Natural killer cell treated with Interleukin-12 subunit alpha and Interleukin-12 subunit beta and Interleukin-15 and Interleukin-18, amount 100 ng/mL, for 72 hours (primary cell): Measurements from ENCODE around the gene CCDC83. TPM values are rescaled to one million over a fixed set of nuclear protein-coding genes. Genes with fewer than 3 reads are reported as not detected.
"Not testable (repeated sequence)": the region's sequence is repeated elsewhere in the genome, so short reads cannot be mapped to it uniquely, and the experiment has no call there.

ENCODE experiments used
- ATAC-seq, 2 donors: fragments of 150-1000 bp; cut with Tn5 transposase in 1 of 2; sonication (Bioruptor Pico), chemical (Tn5 transposase) in 1 of 2; 2 replicates each; pipeline ENCODE4 v1.10.0; 2021
- DNase-seq: peaks from one replicate; pipeline ENCODE4 v3.0.0; 2022; ENCODE audit warnings: low spot score
- H3K27ac Mint-ChIP-seq, 2 donors: 1 replicate in 1 of 2; 2 replicates in 1 of 2; pipeline ENCODE4 v1.8.0; 2022; ENCODE audit warnings: mixed read lengths in 2 of 2, mild to moderate bottlenecking in 1 of 2, moderate library complexity in 1 of 2
- H3K27me3 Mint-ChIP-seq, 2 donors: 1 replicate in 1 of 2; 2 replicates in 1 of 2; pipeline ENCODE4 v1.8.0; 2022; ENCODE audit warnings: mixed read lengths in 2 of 2
- H3K36me3 Mint-ChIP-seq: one replicate; pipeline ENCODE4 v1.8.0; 2022; ENCODE audit warnings: mixed read lengths
- H3K4me1 Mint-ChIP-seq, 2 donors: 1 replicate in 1 of 2; 2 replicates in 1 of 2; pipeline ENCODE4 v1.8.0; 2022; ENCODE audit warnings: low read depth in 2 of 2, mixed read lengths in 2 of 2, mild to moderate bottlenecking in 1 of 2
- H3K4me3 Mint-ChIP-seq: one replicate; pipeline ENCODE4 v1.8.0; 2022; ENCODE audit warnings: mixed read lengths
- H3K9me3 Mint-ChIP-seq: 2 replicates; pipeline ENCODE4 v1.8.0; 2022; ENCODE audit warnings: mixed read lengths
- total RNA-seq, 2 donors: library from RNA; stranded (reverse); gene quantifications; one replicate each; pipeline ENCODE4 v1.2.3, GENCODE V29; 2022

CCDC83 gene
- total RNA-seq, 2 donors from 2014 or later = not detected

DNA sequence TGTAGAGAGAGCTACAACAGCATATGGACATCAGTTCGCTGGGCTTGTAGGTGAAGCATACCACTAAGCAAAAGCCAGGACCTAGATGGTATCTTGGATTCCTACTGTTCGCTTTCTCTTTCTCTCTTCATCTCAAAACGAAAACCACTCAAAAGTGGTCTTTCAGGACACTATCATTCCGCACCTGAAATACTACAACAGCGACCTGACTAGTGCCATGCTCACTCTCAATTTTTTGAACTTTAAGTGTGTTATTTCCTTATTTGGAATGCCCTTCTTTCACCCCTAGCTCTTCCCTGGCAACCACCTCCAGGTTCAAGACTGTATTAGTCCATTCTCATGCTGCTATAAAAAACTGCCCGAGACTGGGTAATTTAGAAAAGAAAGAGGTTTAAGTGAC, 59.2 kb downstream of the CCDC83 start:
- no peaks in the 10 kb centered on the region for H3K9me3 Mint-ChIP-seq
- ATAC-seq (no peak), DNase-seq (no peak)
- H3K4me1 Mint-ChIP-seq = peaks cover 0 to 2% of the 10 kb centered on the region in 2 donors
- no peak overlapping the region for H3K4me3 Mint-ChIP-seq
- H3K27ac Mint-ChIP-seq = no peak overlapping the region
- no peaks in the 10 kb centered on the region for H3K36me3 Mint-ChIP-seq
- peaks cover 0 to 6% of the 10 kb centered on the region in 2 donors for H3K27me3 Mint-ChIP-seq

DNA sequence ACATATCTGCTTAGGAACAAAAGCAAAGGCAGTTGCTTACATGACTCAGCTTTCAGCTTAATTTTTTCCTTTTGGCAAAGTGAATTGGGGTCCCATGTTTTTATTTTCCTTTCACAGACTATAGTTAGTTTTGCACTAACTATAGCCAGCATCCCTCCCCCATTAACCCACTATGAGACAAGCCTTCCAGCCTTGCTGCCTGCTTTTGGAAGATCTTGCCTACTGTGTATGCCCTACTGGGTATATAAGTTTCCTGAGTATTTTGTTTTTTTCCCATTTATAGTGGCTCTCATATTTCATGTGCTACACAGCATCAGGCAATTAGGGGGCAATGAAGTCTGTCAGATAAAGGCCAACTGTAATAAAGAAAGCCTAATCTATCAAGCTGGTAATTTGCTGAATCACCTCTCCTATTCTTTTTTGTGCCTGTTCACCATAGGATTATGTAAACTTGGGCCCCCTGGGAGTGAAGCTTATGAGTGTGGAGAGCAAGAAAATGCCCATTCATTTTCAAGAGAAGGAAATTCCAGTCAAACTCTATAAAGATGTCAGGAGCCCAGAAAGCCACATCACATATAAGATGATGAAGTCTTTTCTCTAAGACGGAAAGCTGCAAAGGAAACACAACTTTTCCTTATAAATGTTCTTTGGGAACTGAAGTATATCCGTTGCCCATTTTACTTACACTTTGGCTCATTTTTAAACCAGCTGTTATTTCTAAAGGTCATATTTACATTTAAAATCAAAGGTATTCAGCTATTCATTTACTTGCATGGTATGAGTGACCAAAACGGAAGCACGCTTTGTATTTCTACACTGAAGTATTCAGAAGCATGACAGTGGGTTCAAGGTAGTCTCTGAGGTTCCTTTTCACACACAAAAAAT, 64.0 kb downstream of the CCDC83 start:
- H3K4me3 Mint-ChIP-seq = no peak overlapping the region
- H3K36me3 Mint-ChIP-seq = no peaks in the 10 kb centered on the region
- H3K27ac Mint-ChIP-seq = no peak overlapping the region
- ATAC-seq (no peak), DNase-seq (no peak)
- H3K4me1 Mint-ChIP-seq = peaks cover 0 to 6% of the 10 kb centered on the region in 2 donors
- peaks cover 0 to 5% of the 10 kb centered on the region in 2 donors for H3K27me3 Mint-ChIP-seq
- H3K9me3 Mint-ChIP-seq = no peaks in the 10 kb centered on the region

DNA sequence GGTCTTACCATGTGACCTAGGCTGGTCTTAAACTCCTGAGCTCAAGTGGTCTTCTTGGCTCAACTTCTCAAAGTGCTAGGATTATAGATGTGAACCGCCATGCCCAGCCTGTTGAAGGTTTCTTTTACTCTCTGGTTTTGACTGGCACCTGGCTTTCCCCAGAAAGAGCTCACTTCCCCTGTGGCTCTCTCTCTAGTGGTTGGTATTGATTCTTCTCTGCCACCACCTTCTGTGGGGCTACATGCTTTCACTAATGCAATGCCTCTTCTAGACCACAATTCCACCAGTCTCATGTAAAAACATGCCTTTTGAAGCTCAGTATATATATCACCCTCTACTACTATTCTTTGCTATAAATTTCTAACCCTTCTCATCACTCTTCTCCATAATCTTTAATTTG, 67.2 kb downstream of the CCDC83 start:
- H3K27me3 Mint-ChIP-seq = peaks cover 17 to 18% of the 10 kb centered on the region in 2 donors
- H3K27ac Mint-ChIP-seq = no peak overlapping the region
- DNase-seq = no peak
- no peaks in the 10 kb centered on the region for H3K36me3 Mint-ChIP-seq
- ATAC-seq = peak in 1 of 2 donors; percentile 68
- peaks cover 0 to 6% of the 10 kb centered on the region in 2 donors for H3K4me1 Mint-ChIP-seq
- H3K9me3 Mint-ChIP-seq = no peaks in the 10 kb centered on the region
- no peak overlapping the region for H3K4me3 Mint-ChIP-seq

DNA sequence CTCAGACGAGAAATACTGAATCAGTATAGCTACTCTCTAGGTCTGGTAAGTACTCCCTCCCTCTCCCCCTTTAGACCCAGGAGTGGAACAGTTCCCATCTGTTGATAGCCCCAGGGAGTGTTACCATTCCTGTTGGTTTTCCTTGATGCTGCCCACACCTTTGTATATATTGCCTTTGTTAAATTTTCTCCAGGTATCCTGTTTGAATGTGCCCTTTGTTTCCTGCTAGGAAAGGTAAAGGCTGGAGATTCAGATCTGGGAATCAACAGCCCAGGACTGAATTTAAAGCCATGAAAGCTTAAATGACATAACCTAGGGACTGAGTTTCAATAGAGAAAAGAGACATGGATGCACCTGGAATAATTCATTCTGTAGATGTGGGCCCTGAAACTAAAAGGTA, 68.3 kb downstream of the CCDC83 start:
- peaks cover 0 to 6% of the 10 kb centered on the region in 2 donors for H3K4me1 Mint-ChIP-seq

DNA sequence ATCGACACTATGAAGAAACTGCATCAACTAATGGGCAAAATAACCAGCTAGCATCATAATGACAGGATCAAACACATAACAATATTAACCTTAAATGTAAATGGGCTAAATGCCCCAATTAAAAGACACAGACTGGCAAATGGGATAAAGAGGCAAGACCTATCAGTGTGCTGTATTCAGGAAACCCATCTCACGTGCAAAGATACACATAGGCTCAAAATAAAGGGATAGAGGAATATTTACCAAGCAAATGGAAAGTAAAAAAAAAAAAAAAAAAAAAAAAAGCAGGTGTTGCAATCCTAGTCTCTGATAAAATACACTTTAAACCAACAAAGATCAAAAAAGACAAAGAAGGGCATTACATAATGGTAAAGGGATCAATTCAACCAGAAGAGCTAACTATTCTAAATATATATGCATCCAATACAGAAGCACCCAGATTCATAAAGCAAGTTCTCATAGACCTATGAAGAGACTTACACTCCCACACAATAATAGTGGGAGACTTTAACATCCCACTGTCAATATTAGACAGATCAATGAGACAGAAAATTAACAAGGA, 71.6 kb downstream of the CCDC83 start:
- H3K27me3 Mint-ChIP-seq = peaks cover 27 to 31% of the 10 kb centered on the region in 2 donors
- H3K36me3 Mint-ChIP-seq, H3K4me3 Mint-ChIP-seq, H3K4me1 Mint-ChIP-seq, H3K9me3 Mint-ChIP-seq, DNase-seq, H3K27ac Mint-ChIP-seq, ATAC-seq: not testable (repeated sequence)

More for the DNA sequence above, 68.3 kb downstream of the CCDC83 start:
- H3K9me3 Mint-ChIP-seq = no peaks in the 10 kb centered on the region
- no peak overlapping the region for H3K27ac Mint-ChIP-seq
- DNase-seq = no peak
- ATAC-seq = no peak
- no peaks in the 10 kb centered on the region for H3K36me3 Mint-ChIP-seq
- no peak overlapping the region for H3K4me3 Mint-ChIP-seq
- peaks cover 22 to 27% of the 10 kb centered on the region in 2 donors for H3K27me3 Mint-ChIP-seq

DNA sequence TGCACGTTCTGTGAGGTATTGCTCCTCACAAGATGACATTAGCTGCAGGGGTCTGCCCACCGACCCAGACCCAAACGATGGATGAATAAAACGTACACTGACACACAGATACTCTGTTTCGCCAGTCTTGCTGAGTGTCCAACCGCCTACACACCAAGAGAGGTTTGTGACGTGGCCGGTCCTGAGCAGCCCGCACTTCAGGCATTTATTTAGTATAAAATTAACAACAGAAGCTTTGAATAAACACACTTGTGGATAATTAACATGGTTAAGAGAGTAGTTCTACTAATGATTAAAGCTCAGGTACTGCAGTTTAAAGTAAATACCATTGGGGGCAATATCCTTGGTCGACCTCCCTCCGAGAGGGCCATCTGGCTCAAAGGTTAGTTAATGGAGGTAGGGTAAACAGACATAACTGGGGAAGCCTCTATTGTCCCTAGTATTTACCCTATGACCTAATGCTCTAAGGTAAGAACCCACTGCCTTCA, 75.7 kb downstream of the CCDC83 start:
- no peak for DNase-seq
- Mint-ChIP-seq H3K9me3 (no peaks in the 10 kb centered on the region), H3K36me3 (no peaks in the 10 kb centered on the region), H3K4me1 (peaks cover 0 to 3% of the 10 kb centered on the region in 2 donors), H3K4me3 (no peak overlapping the region), H3K27me3 (peaks cover 21 to 23% of the 10 kb centered on the region in 2 donors), H3K27ac (no peak overlapping the region)
- no peak for ATAC-seq

DNA sequence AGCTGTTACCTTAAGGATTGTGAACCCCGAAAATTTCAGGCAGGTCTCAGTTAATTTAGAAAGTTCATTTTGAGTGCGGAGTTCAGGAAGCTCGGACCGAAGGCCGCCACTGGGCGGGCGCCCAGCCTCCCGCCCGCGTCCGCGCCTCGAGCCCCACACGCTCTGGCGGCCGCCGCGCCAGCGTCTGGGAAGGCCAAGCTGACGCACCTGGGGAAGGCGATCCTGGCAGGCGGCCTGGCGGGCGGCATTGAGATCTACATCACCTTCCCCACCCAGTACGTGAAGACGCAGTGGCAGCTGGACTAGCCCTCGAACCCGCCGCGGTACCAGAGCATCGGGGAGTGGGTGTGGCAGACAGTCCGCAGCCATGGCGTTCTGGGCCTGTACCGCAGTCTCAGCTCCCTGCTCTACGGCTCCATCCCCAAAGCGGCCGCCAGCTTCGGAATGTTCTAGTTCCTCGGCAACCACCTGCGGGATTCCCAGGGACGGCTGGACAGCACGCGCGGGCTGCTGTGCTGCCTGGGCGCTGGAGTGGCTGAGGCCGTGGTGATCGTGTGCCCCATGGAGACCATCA, 79.5 kb downstream of the CCDC83 start:
- H3K36me3 Mint-ChIP-seq = no peaks in the 10 kb centered on the region
- no peak for ATAC-seq

DNA sequence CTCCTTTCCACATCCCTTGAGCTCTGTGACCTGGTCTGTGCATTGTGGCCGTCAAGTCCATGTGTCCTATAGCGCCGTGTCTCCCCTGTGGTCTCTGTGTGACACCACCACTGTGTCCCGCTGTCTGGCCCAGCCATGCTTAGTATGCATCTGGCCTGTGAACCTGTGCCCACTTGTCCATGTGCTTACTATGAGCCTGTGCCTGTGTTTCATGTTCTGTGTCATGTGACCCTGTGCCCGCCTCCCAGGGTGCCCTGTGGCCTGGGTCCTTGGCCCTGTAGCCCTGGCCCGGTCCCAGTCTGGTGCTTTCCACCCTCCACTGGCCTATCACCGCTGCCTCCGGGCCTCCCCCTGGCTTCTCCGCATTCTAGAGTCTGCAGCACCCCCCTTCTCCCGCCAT, 80.6 kb downstream of the CCDC83 start:
- H3K4me1 Mint-ChIP-seq = peaks cover 0 to 7% of the 10 kb centered on the region in 2 donors
- ATAC-seq = peak in 1 of 2 donors; percentile 58
- no peak for DNase-seq
- H3K27me3 Mint-ChIP-seq = no peaks in the 10 kb centered on the region
- no peaks in the 10 kb centered on the region for H3K36me3 Mint-ChIP-seq
- H3K4me3 Mint-ChIP-seq = no peak overlapping the region
- H3K27ac Mint-ChIP-seq = no peak overlapping the region
- no peaks in the 10 kb centered on the region for H3K9me3 Mint-ChIP-seq

More for the DNA sequence above, 79.5 kb downstream of the CCDC83 start:
- no peaks in the 10 kb centered on the region for H3K9me3 Mint-ChIP-seq
- peaks cover 0 to 7% of the 10 kb centered on the region in 2 donors for H3K27me3 Mint-ChIP-seq
- DNase-seq = no peak
- peaks cover 0 to 6% of the 10 kb centered on the region in 2 donors for H3K4me1 Mint-ChIP-seq
- no peak overlapping the region for H3K4me3 Mint-ChIP-seq
- no peak overlapping the region for H3K27ac Mint-ChIP-seq

DNA sequence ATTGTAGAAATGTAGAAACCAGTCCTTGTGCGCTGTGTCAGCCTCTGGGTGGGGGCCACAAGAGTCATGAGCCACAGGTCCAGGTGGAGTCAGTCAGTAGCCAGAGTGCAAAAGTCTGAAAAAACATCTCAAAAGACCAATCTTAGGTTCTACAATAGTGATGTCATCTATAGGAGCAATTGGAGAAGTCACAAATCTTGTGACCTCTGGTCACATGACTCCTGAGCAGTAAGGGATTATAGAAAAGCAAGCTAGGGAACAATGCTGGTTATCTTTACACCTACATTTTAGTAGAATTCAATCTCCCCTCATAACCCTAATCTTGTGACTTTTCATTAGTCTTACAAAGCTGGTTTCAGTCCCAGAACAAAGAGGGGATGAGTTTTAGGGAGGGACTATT, 82.7 kb downstream of the CCDC83 start:
- Mint-ChIP-seq H3K36me3 (no peaks in the 10 kb centered on the region), H3K4me3 (no peak overlapping the region), H3K9me3 (no peaks in the 10 kb centered on the region), H3K27me3 (no peaks in the 10 kb centered on the region), H3K4me1 (peaks cover 0 to 7% of the 10 kb centered on the region in 2 donors), H3K27ac (peak overlapping the region in 1 of 2 donors; percentile 53)
- ATAC-seq (no peak), DNase-seq (no peak)

DNA sequence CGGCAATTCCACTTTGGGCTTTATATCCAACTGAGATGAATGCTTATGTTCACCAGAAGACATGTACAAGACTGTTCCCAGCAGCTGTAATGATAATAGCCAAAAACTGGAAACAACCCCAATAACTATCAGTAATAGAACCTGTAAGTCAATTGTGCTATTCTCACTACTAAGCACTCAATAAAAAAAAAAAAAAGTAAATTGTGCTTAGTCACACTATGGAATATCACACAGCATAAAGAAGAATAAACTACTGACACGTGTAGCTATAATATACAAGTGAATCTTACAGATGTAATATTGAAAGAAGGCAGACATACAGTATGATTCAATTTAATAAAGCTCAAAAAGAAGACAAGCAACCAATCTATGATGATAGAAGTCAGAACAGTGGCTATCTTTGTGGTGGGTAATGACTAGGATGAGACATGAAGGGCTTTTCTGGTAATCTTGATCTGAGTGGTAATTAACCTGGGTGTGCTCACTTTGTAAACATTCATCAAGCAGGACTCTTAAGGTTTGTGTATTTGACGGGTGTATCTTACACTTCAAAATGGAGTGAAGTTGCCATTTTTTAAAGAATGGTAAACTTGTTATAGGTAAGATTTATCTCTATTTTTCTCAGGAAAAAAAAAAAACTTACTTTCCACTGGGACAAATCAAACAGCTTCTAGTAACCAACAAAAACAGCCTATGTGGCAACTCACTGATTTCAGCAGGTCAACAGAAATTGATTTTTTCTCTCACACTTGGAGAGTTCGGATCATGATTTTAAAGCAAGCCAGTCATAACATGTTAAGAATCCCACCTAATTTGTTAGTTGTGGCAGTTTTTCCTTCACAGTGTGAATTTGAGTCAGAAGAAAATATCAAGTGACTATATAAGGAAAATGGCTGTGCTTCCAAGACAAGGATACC, 84.2 kb downstream of the CCDC83 start:
- H3K4me3 Mint-ChIP-seq = no peak overlapping the region
- H3K27me3 Mint-ChIP-seq = no peaks in the 10 kb centered on the region
- DNase-seq = no peak
- no peaks in the 10 kb centered on the region for H3K36me3 Mint-ChIP-seq
- H3K27ac Mint-ChIP-seq = peak overlapping the region; percentile 1 to 73
- H3K9me3 Mint-ChIP-seq = no peaks in the 10 kb centered on the region
- ATAC-seq = peak; percentile 50 to 87
- H3K4me1 Mint-ChIP-seq = peaks cover 0 to 7% of the 10 kb centered on the region in 2 donors

DNA sequence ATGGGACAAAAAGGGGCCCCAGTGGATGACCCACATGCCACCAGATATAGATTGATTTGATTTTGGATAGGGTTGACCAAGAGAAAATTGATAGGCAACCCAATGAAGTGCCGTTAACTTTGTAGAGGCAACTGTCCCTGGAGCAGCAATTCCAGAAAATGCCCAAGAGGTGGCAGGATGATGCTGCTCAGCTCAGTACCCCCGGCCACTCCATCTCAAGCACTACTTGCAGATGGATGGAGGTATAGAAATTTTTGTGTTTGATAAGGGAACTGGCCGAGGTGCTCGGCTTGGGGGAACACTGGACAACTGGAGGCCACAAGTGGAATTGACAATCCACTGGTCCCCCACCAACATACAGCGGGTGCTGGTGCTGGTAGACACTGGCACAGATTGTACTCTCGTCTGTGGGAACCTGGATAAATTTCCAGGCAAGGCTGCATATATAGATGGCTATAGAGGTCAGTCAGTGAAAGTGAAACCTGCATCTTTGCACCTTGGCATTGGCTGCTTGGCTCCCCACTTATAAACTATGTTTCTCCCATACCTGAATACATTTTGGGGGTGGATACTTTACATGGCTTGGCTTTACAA, 86.3 kb downstream of the CCDC83 start:
- peaks cover 2% of the 10 kb centered on the region for H3K9me3 Mint-ChIP-seq
- peaks cover 14 to 24% of the 10 kb centered on the region in 2 donors for H3K4me1 Mint-ChIP-seq
- ATAC-seq (peak in 1 of 2 donors; percentile 58), DNase-seq (peak; percentile 71)
- H3K27me3 Mint-ChIP-seq = no peaks in the 10 kb centered on the region
- H3K27ac Mint-ChIP-seq = no peak overlapping the region
- H3K36me3 Mint-ChIP-seq = peaks cover 5% of the 10 kb centered on the region
- no peak overlapping the region for H3K4me3 Mint-ChIP-seq

DNA sequence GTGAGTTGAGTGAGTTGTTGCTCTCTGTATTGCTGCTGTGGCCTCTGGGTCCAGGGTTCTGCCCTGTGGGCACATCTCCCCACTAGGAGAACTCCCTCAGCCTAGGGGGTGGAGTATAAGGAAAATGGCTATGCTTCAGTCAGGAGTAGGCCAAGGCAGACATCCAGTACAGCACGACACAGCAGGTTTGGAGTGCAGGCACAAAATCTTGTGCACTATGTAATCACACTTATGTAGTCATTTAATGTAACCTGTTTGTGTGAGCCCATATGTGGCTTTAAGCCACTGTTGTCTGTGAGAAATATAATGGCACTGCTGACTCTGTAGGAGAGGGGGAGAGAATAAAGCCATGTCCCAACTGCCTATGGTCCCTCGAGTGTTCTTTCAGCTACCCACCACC, 90.1 kb downstream of the CCDC83 start:
- no peak for ATAC-seq
- H3K27ac Mint-ChIP-seq = peak overlapping the region; percentile 93 to 98
- peaks cover 6% of the 10 kb centered on the region for H3K9me3 Mint-ChIP-seq
- peaks cover 5% of the 10 kb centered on the region for H3K36me3 Mint-ChIP-seq
- H3K4me3 Mint-ChIP-seq = peak overlapping the region; percentile 60
- peaks cover 37 to 41% of the 10 kb centered on the region in 2 donors for H3K4me1 Mint-ChIP-seq
- H3K27me3 Mint-ChIP-seq = no peaks in the 10 kb centered on the region
- no peak for DNase-seq

DNA sequence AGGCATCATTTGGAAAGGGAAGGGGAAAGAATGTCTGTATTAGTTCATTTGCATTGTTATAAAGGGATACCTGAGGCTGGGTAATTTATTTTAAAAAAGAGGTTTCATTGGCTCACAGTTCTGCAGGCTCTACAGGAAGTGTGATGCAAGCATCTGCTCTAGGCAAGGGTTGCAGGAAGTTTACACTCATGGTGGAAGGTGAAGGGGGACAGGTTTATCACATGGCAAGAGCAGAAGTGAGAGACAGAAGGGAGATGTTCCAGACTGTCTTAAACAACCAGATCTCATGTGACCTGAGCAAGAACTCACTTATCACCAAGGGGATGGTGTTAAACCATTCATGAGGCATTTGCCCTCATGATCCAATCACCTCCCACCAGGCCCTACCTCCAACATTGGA, 90.6 kb downstream of the CCDC83 start:
- Mint-ChIP-seq H3K4me3 (peak overlapping the region; percentile 60), H3K36me3 (peaks cover 5% of the 10 kb centered on the region), H3K9me3 (peaks cover 6% of the 10 kb centered on the region), H3K4me1 (peaks cover 40 to 44% of the 10 kb centered on the region in 2 donors), H3K27ac (peak overlapping the region; percentile 93 to 98), H3K27me3 (no peaks in the 10 kb centered on the region)
- ATAC-seq (peak; percentile 37 to 39), DNase-seq (peak; percentile 68)
